CD8-positive, alpha-beta memory T cell (primary cell): ENCODE data around the gene TSPO2. TPM values are rescaled to one million over a fixed set of nuclear protein-coding genes. Genes with fewer than 3 reads are reported as not detected.

Experiments used
- CTCF ChIA-PET: fragments of 350-600 bp; sonication (Branson Sonifier 250); formaldehyde crosslinking; loops from one replicate; lab custom pipeline; 2021; ENCODE audit warnings: antibody characterized with exemption; lab: Charles Lee
- POLR2A ChIA-PET: fragments of 350-600 bp; sonication (Branson Sonifier 250); formaldehyde crosslinking; loops from one replicate; lab custom pipeline; 2021; ENCODE audit warnings: antibody characterized with exemption; lab: Charles Lee
- DNase-seq, 5 donors: peaks; one replicate each; pipeline versions ENCODE4 v3.0.0 to v3.0.0-alpha.2; 2020 to 2022; ENCODE audit warnings: mixed read lengths in 1 of 5
- H3K27ac ChIP-seq: one replicate; pipeline ENCODE4 v1.7.0; 2013; ENCODE audit warnings: low read depth, mild to moderate bottlenecking, low read length, moderate library complexity
- H3K27me3 ChIP-seq: 2 replicates; pipeline ENCODE4 v1.7.0; 2013; ENCODE audit warnings: low read length, mild to moderate bottlenecking; ENCODE audit not compliant: insufficient read depth, poor library complexity, severe bottlenecking
- H3K36me3 ChIP-seq: 2 replicates; pipeline ENCODE4 v1.7.0; 2013; ENCODE audit warnings: mild to moderate bottlenecking, low read length, moderate library complexity; ENCODE audit not compliant: insufficient read depth
- H3K4me1 ChIP-seq: 2 replicates; pipeline ENCODE4 v1.7.0; 2013; ENCODE audit warnings: mild to moderate bottlenecking, low read length, moderate library complexity; ENCODE audit not compliant: insufficient read depth
- H3K4me3 ChIP-seq: 2 replicates; pipeline ENCODE4 v1.7.0; 2013; ENCODE audit warnings: mild to moderate bottlenecking, low read length
- H3K9me3 ChIP-seq: 2 replicates; pipeline ENCODE4 v1.7.0; 2013; ENCODE audit warnings: mild to moderate bottlenecking, low read length
- H3K27ac Mint-ChIP-seq, 8 donors: one replicate each; pipeline ENCODE4 v1.8.0; 2020 to 2021; ENCODE audit warnings: mixed read lengths in 8 of 8, mild to moderate bottlenecking in 6 of 8, inconsistent platforms in 3 of 8, moderate library complexity in 3 of 8
- H3K27me3 Mint-ChIP-seq, 2 donors: one replicate each; pipeline ENCODE4 v1.8.0; 2020 to 2021; ENCODE audit warnings: mixed read lengths in 2 of 2, mild to moderate bottlenecking in 1 of 2, moderate library complexity in 1 of 2
- H3K36me3 Mint-ChIP-seq, 3 donors: one replicate each; pipeline ENCODE4 v1.8.0; 2020 to 2021; ENCODE audit warnings: mixed read lengths in 3 of 3, inconsistent platforms in 1 of 3, mild to moderate bottlenecking in 1 of 3
- H3K4me1 Mint-ChIP-seq, 3 donors: one replicate each; pipeline ENCODE4 v1.8.0; 2020 to 2021; ENCODE audit warnings: mixed read lengths in 3 of 3, inconsistent platforms in 1 of 3, mild to moderate bottlenecking in 1 of 3
- H3K4me3 Mint-ChIP-seq, 7 donors: one replicate each; pipeline ENCODE4 v1.8.0; 2020 to 2021; ENCODE audit warnings: mixed read lengths in 7 of 7, mild to moderate bottlenecking in 6 of 7, moderate library complexity in 4 of 7, inconsistent platforms in 2 of 7
- H3K9me3 Mint-ChIP-seq, 5 donors: one replicate each; pipeline ENCODE4 v1.8.0; 2020 to 2022; ENCODE audit warnings: mixed read lengths in 5 of 5, mild to moderate bottlenecking in 3 of 5, moderate library complexity in 2 of 5, inconsistent platforms in 1 of 5
- polyA plus RNA-seq: library from polyadenylated mRNA; unstranded; fragments of 300-500 nt; fragmentation: Illumina TruSeq; gene quantifications from one replicate; pipeline ENCODE4 v1.2.3, GENCODE V29; 2021
- total RNA-seq, 2 experiments: library from RNA; stranded (reverse); gene quantifications; one replicate each; pipeline ENCODE4 v1.2.3, GENCODE V29; 2021

TSPO2 gene
- total and polyA plus RNA-seq, 3 experiments from 2014 or later: not detected

DNA sequence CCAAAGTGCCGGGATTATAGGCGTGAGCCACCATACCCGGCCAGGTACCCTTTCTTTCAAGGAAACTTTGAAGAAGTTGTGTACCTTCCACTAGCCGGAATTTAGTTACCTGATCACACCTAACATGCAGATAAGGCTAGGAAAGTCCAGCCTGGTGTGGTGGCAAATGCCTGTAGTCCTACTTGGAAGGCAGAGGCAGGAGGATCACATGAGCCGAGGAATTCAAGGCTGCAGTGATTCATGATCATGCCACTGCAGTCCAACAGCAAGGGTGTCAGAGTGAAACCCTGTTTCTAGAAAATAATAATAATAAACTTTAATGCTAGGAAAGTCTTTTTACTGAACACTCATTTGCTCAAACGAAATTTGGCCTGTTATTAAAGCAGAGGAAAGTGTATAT, 51.5 kb downstream of the TSPO2 start:
- Histone ChIP-seq H3K27me3 (no peaks in the 10 kb centered on the region), H3K4me1 (no peaks in the 10 kb centered on the region), H3K4me3 (no peak overlapping the region), H3K27ac (no peak overlapping the region), H3K9me3 (no peaks in the 10 kb centered on the region), H3K36me3 (peaks cover 85% of the 10 kb centered on the region)
- POLR2A ChIA-PET: no interaction called here
- Mint-ChIP-seq H3K4me3 (no peak overlapping the region), H3K4me1 (peaks cover 3 to 10% (median 4%) of the 10 kb centered on the region in 3 donors), H3K36me3 (peaks cover 11 to 95% (median 36%) of the 10 kb centered on the region in 3 donors), H3K27me3 (no peaks in the 10 kb centered on the region), H3K27ac (no peak overlapping the region), H3K9me3 (no peaks in the 10 kb centered on the region)
- no peak for DNase-seq
- CTCF ChIA-PET: no interaction called here

Other genes with a start within 250 kb of the TSPO2 start
- gene UNC5CL, start 3.2 kb upstream of the TSPO2 start, total RNA-seq: 1 to 10 TPM; 1.1 to 1.8 TPM
- gene UNC5CL, start 3.2 kb upstream of the TSPO2 start, polyA plus RNA-seq: 0.40 TPM
- not detected for gene APOBEC2, start 10.7 kb downstream of the TSPO2 start, total RNA-seq
- not detected for gene APOBEC2, start 10.7 kb downstream of the TSPO2 start, polyA plus RNA-seq
- gene OARD1, start 29.9 kb downstream of the TSPO2 start, total RNA-seq: 10 to 100 TPM; 41.9 to 42.9 TPM
- 51.1 TPM for gene OARD1, start 29.9 kb downstream of the TSPO2 start, polyA plus RNA-seq
- 10 to 100 TPM; 34.5 to 34.9 TPM for gene NFYA, start 30.5 kb downstream of the TSPO2 start, total RNA-seq
- gene NFYA, start 30.5 kb downstream of the TSPO2 start, polyA plus RNA-seq: 26.3 TPM
- not detected for gene TREML1, start 111.9 kb downstream of the TSPO2 start, total RNA-seq
- not detected for gene TREML1, start 111.9 kb downstream of the TSPO2 start, polyA plus RNA-seq
- under 1 TPM; 0.44 to 0.73 TPM for gene TREM2, start 120.6 kb downstream of the TSPO2 start, total RNA-seq
- gene TREM2, start 120.6 kb downstream of the TSPO2 start, polyA plus RNA-seq: not detected
- 1 to 10 TPM in 1 of 2 experiments, under 1 TPM in 1; 0.95 to 1.2 TPM for gene TREML2, start 158.7 kb downstream of the TSPO2 start, total RNA-seq
- 1.4 TPM for gene TREML2, start 158.7 kb downstream of the TSPO2 start, polyA plus RNA-seq
- gene TREML4, start 185.9 kb downstream of the TSPO2 start, total RNA-seq: not detected
- not detected for gene TREML4, start 185.9 kb downstream of the TSPO2 start, polyA plus RNA-seq
- gene TREM1, start 244.2 kb downstream of the TSPO2 start, total RNA-seq: not detected
- not detected for gene TREM1, start 244.2 kb downstream of the TSPO2 start, polyA plus RNA-seq